HepG2 (cell line): ENCODE measurements around the gene MTMR3. TPM values are rescaled to one million over a fixed set of nuclear protein-coding genes. Genes with fewer than 3 reads are reported as not detected.

ENCODE experiments used
- CENPBD1 ChIP-seq: sonication (generic); formaldehyde crosslinking; IDR thresholded peaks from 2 replicates; pipeline ENCODE4 v1.8.0; 2022; ENCODE audit warnings: missing genetic modification reagents, low read depth, mild to moderate bottlenecking, borderline replicate concordance
- CSRNP1 ChIP-seq: sonication (generic); formaldehyde crosslinking; IDR thresholded peaks from 2 replicates; pipeline ENCODE4 v1.8.1; 2023; ENCODE audit warnings: mild to moderate bottlenecking, missing genetic modification reagents
- DDIT3 ChIP-seq: sonication (generic); formaldehyde crosslinking; IDR thresholded peaks from 2 replicates; pipeline ENCODE4 v1.4.0; 2020; ENCODE audit warnings: mild to moderate bottlenecking, missing genetic modification reagents
- HNF4G ChIP-seq, 2 experiments: sonication (generic) in 1 of 2; formaldehyde crosslinking in 1 of 2; IDR thresholded peaks; 2 replicates each; pipeline versions ENCODE4 v1.4.0 to v1.6.1; 2011 to 2020; ENCODE audit warnings: borderline replicate concordance in 2 of 2, low read depth in 2 of 2, mild to moderate bottlenecking in 2 of 2, low read length in 1 of 2, missing genetic modification reagents in 1 of 2, moderate library complexity in 1 of 2
- MAFK ChIP-seq, 2 experiments: IDR thresholded peaks in 1 of 2; conservative IDR thresholded peaks in 1 of 2; 2 replicates each; pipeline ENCODE4 v1.6.1; 2011; ENCODE audit warnings: improper control_type of control experiment in 2 of 2, low read length in 2 of 2
- NFYB ChIP-seq: sonication (generic); formaldehyde crosslinking; IDR thresholded peaks from 2 replicates; pipeline ENCODE4 v1.4.0; 2020; ENCODE audit warnings: missing genetic modification reagents
- NKX3-1 ChIP-seq: sonication (generic); formaldehyde crosslinking; IDR thresholded peaks from 2 replicates; pipeline ENCODE4 v1.5.0; 2020; ENCODE audit warnings: missing genetic modification reagents
- PRDM4 ChIP-seq: sonication (generic); formaldehyde crosslinking; IDR thresholded peaks from 2 replicates; pipeline ENCODE4 v1.9.0; 2021; ENCODE audit warnings: missing genetic modification reagents, borderline replicate concordance
- SNAPC4 ChIP-seq: sonication (generic); formaldehyde crosslinking; IDR thresholded peaks from 2 replicates; pipeline ENCODE4 v1.4.0; 2020; ENCODE audit warnings: mild to moderate bottlenecking, missing genetic modification reagents
- ZGPAT ChIP-seq: IDR thresholded peaks from 2 replicates; pipeline ENCODE4 v1.6.1; 2016; ENCODE audit warnings: mild to moderate bottlenecking
- ZNF251 ChIP-seq: sonication (generic); formaldehyde crosslinking; IDR thresholded peaks from 2 replicates; pipeline ENCODE4 v1.9.0; 2021; ENCODE audit warnings: mild to moderate bottlenecking, missing genetic modification reagents
- ZNF296 ChIP-seq: sonication (generic); formaldehyde crosslinking; conservative IDR thresholded peaks from 2 replicates; pipeline ENCODE4 v1.5.0; 2020; ENCODE audit warnings: mild to moderate bottlenecking, missing genetic modification reagents
- ZNF441 ChIP-seq: sonication (generic); formaldehyde crosslinking; IDR thresholded peaks from 2 replicates; pipeline ENCODE4 v1.7.0; 2021; ENCODE audit warnings: missing genetic modification reagents, borderline replicate concordance
- ZNF446 ChIP-seq: sonication (generic); formaldehyde crosslinking; IDR thresholded peaks from 2 replicates; pipeline ENCODE4 v1.5.0; 2020; ENCODE audit warnings: mild to moderate bottlenecking, missing genetic modification reagents
- ZNF501 ChIP-seq: sonication (generic); formaldehyde crosslinking; IDR thresholded peaks from 2 replicates; pipeline ENCODE4 v1.5.1; 2020; ENCODE audit warnings: mild to moderate bottlenecking, moderate library complexity, missing genetic modification reagents
- ZNF619 ChIP-seq: sonication (generic); formaldehyde crosslinking; IDR thresholded peaks from 2 replicates; pipeline ENCODE4 v1.4.0; 2020; ENCODE audit warnings: mild to moderate bottlenecking, missing genetic modification reagents
- polyA plus RNA-seq, 8 experiments: library from polyadenylated mRNA; depleted of rRNA in 3 of 8; stranded (reverse) in 7 of 8; unstranded in 1 of 8; fragments of >200 nt; fragmentation: Illumina TruSeq in 4 of 8; extraction: Trizol in 4 of 8; gene quantifications; 2 replicates each; pipeline versions ENCODE4 v1.2.1 to v1.2.3, GENCODE V29; 2011 to 2016; ENCODE audit warnings: low read depth in 4 of 8, missing spikeins in 1 of 8, mixed read lengths in 1 of 8; ENCODE audit not compliant: insufficient read depth in 1 of 8
- total RNA-seq, 5 experiments: library from RNA; depleted of rRNA; stranded (reverse); fragments of >200 nt; fragmentation: Illumina TruSeq; extraction: Trizol; gene quantifications; 2 replicates each; pipeline ENCODE4 v1.2.3, GENCODE V29; 2016; ENCODE audit warnings: low read depth in 1 of 5

The MTMR3 gene
- total and polyA plus RNA-seq, 2 of the 13 experiments (the other 11 are each of a cell fraction or from before 2014, with no cell fraction given) = 12.6 to 24.8 TPM

GRCh38 chr22:29883045-29883774, at the start of gene MTMR3 (continued):
- TF ChIP-seq SNAPC4 (CRISPR knock-in tag) (no peak), ZNF441 (no peak), MAFK (conservative IDR thresholded peaks at IDR 0.05 in 1 of 2, IDR thresholded peaks at IDR 0.05 in 1 of 2; ENCODE audit: low read length in 2 of 2) (no peak), ZNF619 (no peak), CENPBD1 (CRISPR knock-in tag) (no peak), ZNF501 (CRISPR knock-in tag) (peak; percentile 73), CSRNP1 (CRISPR knock-in tag) (no peak), PRDM4 (CRISPR knock-in tag) (no peak), HNF4G (IDR thresholded peaks at IDR 0.05; ENCODE audit: borderline replicate concordance, low read depth, low read length) (no peak; the same call in 1 of the 2 replicates), HNF4G (CRISPR knock-in tag; IDR thresholded peaks at IDR 0.05; ENCODE audit: borderline replicate concordance, low read depth) (no peak), ZNF296 (no peak; the same call in 1 of the 2 replicates), ZGPAT (CRISPR knock-in tag) (peak; percentile 65), NFYB (CRISPR knock-in tag) (no peak), ZNF251 (CRISPR knock-in tag) (no peak), ZNF446 (0 out of 2 replicates have a peak, but pooled peaks have one; percentile 80), DDIT3 (CRISPR knock-in tag) (no peak), NKX3-1 (CRISPR knock-in tag) (no peak)
